ENCODE results near the gene NT5M. TPM values are rescaled to one million over a fixed set of nuclear protein-coding genes. Genes with fewer than 3 reads are reported as not detected.
"Not testable (repeated sequence)": the region's sequence is repeated elsewhere in the genome, so short reads cannot be mapped to it uniquely, and the experiment has no call there.

Gene NT5M
- total RNA-seq, 2 donors from 2014 or later = 1.2 to 1.3 TPM

- Histone ChIP-seq H3K9me3 (no peaks in the 10 kb centered on the region), H3K4me3 (no peak overlapping the region), H3K27ac (no peak overlapping the region), H3K9ac (ENCODE audit: low read depth in 2 of 2, low read length in 2 of 2) (no peak overlapping the region), H3K27me3 (no peaks in the 10 kb centered on the region), H3K4me1 (no peaks in the 10 kb centered on the region), H3K36me3 (no peaks in the 10 kb centered on the region)
- DNase-seq = no peak
- intact Hi-C loops (cut with DNase I) = no loop called here
- no peak for TF ChIP-seq CTCF (IDR thresholded peaks at IDR 0.05)
Observed at GRCh38 chr17:17382971-17383370, 79.8 kb downstream of the NT5M start.

- intact Hi-C loops (cut with DNase I); DNase-seq: not testable (repeated sequence)
Observed at GRCh38 chr17:17383431-17384290, 80.5 kb downstream of the NT5M start.

GRCh38 chr17:17384291-17384615, 81.1 kb downstream of the NT5M start:
- no peak for TF ChIP-seq CTCF (IDR thresholded peaks at IDR 0.05)
- H3K27me3 ChIP-seq = no peaks in the 10 kb centered on the region
- H3K9ac ChIP-seq (ENCODE audit: low read depth in 2 of 2, low read length in 2 of 2) = no peak overlapping the region
- H3K4me1 ChIP-seq = no peaks in the 10 kb centered on the region
- DNase-seq = no peak
- no peaks in the 10 kb centered on the region for H3K36me3 ChIP-seq
- H3K27ac ChIP-seq = no peak overlapping the region
- intact Hi-C loops (cut with DNase I) = no loop called here
- no peaks in the 10 kb centered on the region for H3K9me3 ChIP-seq
- H3K4me3 ChIP-seq = no peak overlapping the region

More at GRCh38 chr17:17383431-17384290, 80.5 kb downstream of the NT5M start:
- not testable (repeated sequence) for H3K27me3 ChIP-seq; H3K36me3 ChIP-seq; H3K4me3 ChIP-seq; H3K27ac ChIP-seq; H3K9ac ChIP-seq (ENCODE audit: low read depth in 2 of 2, low read length in 2 of 2); H3K4me1 ChIP-seq; H3K9me3 ChIP-seq

- H3K9ac ChIP-seq (ENCODE audit: low read depth in 2 of 2, low read length in 2 of 2) = no peak overlapping the region
- no peaks in the 10 kb centered on the region for H3K9me3 ChIP-seq
- intact Hi-C loops (cut with DNase I) = no loop called here
- H3K4me1 ChIP-seq = no peaks in the 10 kb centered on the region
- no peaks in the 10 kb centered on the region for H3K27me3 ChIP-seq
- no peak overlapping the region for H3K4me3 ChIP-seq
- no peak for TF ChIP-seq CTCF (IDR thresholded peaks at IDR 0.05)
- no peaks in the 10 kb centered on the region for H3K36me3 ChIP-seq
- no peak overlapping the region for H3K27ac ChIP-seq
- no peak for DNase-seq
Observed at GRCh38 chr17:17384961-17385360, 81.8 kb downstream of the NT5M start.

GRCh38 chr17:17385491-17385890, 82.3 kb downstream of the NT5M start:
- H3K36me3 ChIP-seq = no peaks in the 10 kb centered on the region
- H3K9me3 ChIP-seq = no peaks in the 10 kb centered on the region
- no peak for TF ChIP-seq CTCF (IDR thresholded peaks at IDR 0.05)
- no peaks in the 10 kb centered on the region for H3K27me3 ChIP-seq
- DNase-seq = no peak
- H3K9ac ChIP-seq (ENCODE audit: low read depth in 2 of 2, low read length in 2 of 2) = no peak overlapping the region
- H3K27ac ChIP-seq = no peak overlapping the region
- H3K4me3 ChIP-seq = no peak overlapping the region
- intact Hi-C loops (cut with DNase I) = no loop called here
- no peaks in the 10 kb centered on the region for H3K4me1 ChIP-seq

GRCh38 chr17:17386094-17386800, 83.1 kb downstream of the NT5M start:
- Histone ChIP-seq H3K9ac (ENCODE audit: low read depth in 2 of 2, low read length in 2 of 2) (no peak overlapping the region), H3K4me3 (no peak overlapping the region), H3K27ac (no peak overlapping the region), H3K4me1 (no peaks in the 10 kb centered on the region), H3K9me3 (no peaks in the 10 kb centered on the region), H3K27me3 (no peaks in the 10 kb centered on the region), H3K36me3 (no peaks in the 10 kb centered on the region)
- TF ChIP-seq CTCF (IDR thresholded peaks at IDR 0.05) = no peak
- DNase-seq = no peak
- intact Hi-C loops (cut with DNase I) = no loop called here

Data from colonic mucosa (tissue), 4 donors.